HG03159 (cell line): Measurements from ENCODE around the gene ASPG.

Experiments used
- ATAC-seq: cut with Tn5 transposase; IDR thresholded peaks from one replicate; pipeline ENCODE4 v1.9.1; 2021; ENCODE audit warnings: mild to moderate bottlenecking, moderate library complexity; ENCODE audit not compliant: unreplicated experiment

Gene ASPG

GRCh38 chr14:104075530-104076151 lies 9.9 kb upstream of the ASPG start:
- ATAC-seq: no peak

DNA sequence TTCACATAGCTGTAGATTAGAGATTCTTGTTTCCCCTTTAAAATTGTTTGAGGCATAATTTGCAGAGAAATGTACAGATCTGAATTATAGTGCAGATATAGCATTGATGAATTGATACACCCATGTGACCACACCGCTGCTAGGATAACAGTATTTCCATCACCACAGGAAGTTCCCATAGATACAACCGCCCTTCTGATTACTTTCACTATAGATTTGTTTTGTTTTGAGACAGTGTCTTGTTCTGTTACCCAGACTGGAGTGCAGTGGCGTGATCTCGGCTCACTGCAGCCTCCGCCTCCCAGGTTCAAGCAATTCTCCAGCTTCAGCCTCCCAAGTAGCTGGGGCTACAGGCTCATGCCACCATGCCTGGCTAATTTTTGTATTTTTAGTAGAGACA lies 8.8 kb upstream of the ASPG start:
- ATAC-seq: no peak

- peak; percentile 90 for ATAC-seq
These were observed 7.5 kb upstream of the ASPG start for GRCh38 chr14:104078031-104078455.

GRCh38 chr14:104080376-104081260 lies 4.9 kb upstream of the ASPG start:
- no peak for ATAC-seq

- no peak for ATAC-seq
These were observed 4.2 kb upstream of the ASPG start for GRCh38 chr14:104081261-104081835.

- ATAC-seq: no peak
These were observed 3.5 kb upstream of the ASPG start for GRCh38 chr14:104081951-104082464.

GRCh38 chr14:104082807-104083206 lies 2.7 kb upstream of the ASPG start:
- no peak for ATAC-seq

- ATAC-seq: no peak
These were observed 1.1 kb upstream of the ASPG start for GRCh38 chr14:104084251-104085002.

- no peak for ATAC-seq
These were observed 345 bp downstream of the ASPG start for GRCh38 chr14:104085889-104086201.

- ATAC-seq: no peak
These were observed 735 bp downstream of the ASPG start for GRCh38 chr14:104086210-104086660.

DNA sequence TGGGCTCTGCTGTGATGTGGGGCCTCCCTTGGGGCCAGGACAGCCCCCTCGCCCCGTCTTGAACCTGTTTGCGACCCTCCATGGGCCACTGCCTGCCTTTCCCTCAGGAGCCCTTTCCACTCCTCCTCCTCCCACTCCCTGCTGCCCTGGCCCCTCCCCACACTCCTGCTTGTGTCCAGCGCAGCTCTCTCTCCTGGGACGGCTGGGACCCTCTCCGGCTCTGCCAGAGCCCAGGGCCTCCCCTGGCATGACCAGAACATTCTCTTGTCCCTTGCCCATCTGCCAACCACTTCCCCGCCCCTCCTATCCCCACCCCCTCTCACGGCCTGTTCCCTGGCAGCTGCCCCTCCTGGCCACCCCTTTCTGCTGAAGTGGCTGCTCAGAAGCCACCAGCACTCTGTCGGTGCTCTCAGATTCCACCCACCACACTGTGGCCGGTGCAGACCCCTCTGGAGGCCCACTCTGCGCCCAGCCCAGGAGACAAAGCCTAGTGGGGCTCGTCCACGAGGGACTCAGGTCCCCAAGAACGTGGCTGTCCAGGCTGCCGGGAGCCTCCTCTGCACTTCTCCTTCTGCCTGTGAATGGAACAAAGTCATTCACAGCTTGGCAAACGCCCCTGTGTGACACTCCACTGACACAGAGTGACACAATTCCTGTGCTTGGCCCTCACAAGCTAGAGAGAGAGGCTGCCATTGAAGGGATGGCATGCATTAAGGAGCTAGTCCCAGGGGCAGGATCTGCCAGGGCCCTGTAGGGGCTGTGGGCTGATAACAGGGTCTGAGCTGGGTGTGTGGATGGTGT lies 1.4 kb downstream of the ASPG start:
- no peak for ATAC-seq

- ATAC-seq: no peak
These were observed 2.0 kb downstream of the ASPG start for GRCh38 chr14:104087505-104087904.

DNA sequence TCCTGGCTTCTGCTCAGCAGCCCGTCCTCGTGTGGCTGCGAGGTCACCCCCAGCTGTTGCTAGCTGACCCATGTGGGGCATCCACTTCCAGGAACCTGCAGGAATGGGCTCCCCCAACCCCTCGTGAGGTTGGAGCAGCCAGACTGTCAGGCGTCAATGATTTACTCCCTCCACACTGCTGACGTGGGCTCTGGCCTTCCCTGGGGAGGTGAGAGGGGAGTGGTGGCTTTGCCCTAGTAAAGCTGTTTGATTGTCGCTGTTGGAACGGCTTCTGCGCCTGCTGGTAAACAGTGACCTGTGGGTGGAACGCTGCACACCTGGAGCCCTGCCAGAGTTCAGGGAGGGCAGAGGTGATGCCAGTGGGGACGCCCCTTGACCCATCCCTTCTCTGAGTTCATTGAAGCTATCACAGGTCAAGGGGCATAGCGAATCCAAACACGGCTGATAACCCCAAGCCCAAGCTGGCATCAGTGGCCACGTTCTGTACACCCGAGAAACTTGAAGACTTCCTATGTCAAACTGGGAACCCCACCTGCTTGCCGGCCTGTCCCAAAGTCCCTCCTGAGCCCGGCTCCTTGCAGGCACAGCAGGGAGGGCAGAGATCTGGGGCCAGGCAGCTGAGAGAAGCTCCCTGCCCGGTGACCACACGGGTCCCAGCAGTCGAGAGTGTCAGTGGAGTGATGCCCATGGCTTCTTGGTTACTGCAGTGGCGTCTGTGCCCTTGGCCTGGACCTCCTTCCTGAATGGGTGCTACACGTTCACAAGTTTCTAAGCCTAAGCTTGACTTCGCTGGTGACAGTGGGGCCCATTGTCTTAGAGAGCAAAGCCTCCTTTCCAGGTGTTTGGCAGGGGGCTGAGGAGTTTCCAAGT lies 2.7 kb downstream of the ASPG start:
- ATAC-seq: no peak

DNA sequence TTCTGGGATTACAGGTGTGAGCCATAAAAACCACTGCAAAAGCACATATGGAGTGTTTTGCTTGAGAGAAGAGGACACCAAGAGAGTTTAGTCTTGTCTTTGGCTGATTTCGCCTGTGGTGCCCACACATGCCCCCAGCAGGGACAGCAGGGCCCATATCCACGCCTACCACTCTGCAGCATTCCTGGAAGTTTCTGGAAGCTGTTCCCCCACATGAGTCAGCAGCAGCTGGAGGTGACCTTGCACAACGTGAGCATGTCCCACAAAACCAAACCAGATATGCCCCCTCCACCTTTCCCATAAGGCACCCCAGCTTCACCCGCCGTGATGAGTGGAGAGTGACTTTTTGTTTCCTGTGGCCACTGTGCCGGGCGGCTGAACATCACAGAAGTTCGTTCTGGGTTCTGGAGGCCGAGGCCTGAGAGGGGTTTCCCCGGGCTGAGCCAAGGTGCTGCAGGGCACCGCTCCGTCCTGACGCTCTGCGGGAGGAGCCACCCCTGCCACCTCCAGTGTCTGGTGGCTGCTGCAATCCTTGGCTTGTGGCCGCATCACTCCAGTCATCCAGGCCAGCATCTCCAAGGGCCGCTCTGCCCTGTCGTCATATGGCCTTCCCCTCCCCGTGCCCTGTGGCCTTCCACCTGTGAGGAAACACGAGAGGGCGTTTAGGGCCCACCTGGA lies 4.7 kb downstream of the ASPG start:
- no peak for ATAC-seq

DNA sequence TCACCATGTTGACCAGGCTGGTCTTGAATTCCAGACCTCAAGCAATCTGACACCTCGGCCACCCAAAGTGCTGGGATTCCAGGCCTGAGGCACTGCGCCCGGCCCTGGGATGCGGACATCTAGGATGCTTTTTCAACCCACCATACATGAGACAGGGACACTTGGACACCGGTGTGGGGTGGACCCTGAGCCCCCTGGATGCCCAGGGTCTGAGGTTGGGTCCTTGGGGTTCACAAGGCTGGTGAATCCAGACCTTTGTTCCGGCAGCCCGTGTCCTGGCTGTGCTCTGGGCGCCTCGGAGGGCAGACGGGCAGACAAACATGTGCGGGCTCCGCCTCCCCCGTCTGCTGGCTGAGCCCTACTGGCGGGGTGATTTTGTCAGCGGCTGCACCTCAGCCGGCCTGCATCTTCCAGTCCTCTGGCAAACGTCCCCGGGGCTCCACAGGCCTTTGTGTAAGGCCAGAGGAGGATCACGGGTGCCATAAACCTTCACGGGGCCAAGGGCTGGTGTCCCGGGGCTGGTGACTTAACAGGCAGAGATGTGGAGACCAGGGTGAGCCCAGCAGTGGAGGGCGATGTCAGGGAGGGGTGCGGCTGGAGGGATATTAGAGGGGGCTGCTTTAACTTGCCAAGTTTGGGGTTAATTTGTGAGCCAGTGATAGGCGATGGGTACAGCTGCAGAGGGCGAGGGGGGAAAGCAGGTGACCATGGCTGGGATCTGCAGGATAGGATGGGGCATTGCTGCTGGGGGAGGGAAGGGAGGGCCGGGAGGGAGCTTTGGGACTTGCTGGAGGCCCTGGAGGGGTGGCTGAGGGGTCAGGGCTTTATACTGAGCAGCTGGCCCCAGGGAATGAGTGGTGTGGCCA lies 5.8 kb downstream of the ASPG start:
- no peak for ATAC-seq

DNA sequence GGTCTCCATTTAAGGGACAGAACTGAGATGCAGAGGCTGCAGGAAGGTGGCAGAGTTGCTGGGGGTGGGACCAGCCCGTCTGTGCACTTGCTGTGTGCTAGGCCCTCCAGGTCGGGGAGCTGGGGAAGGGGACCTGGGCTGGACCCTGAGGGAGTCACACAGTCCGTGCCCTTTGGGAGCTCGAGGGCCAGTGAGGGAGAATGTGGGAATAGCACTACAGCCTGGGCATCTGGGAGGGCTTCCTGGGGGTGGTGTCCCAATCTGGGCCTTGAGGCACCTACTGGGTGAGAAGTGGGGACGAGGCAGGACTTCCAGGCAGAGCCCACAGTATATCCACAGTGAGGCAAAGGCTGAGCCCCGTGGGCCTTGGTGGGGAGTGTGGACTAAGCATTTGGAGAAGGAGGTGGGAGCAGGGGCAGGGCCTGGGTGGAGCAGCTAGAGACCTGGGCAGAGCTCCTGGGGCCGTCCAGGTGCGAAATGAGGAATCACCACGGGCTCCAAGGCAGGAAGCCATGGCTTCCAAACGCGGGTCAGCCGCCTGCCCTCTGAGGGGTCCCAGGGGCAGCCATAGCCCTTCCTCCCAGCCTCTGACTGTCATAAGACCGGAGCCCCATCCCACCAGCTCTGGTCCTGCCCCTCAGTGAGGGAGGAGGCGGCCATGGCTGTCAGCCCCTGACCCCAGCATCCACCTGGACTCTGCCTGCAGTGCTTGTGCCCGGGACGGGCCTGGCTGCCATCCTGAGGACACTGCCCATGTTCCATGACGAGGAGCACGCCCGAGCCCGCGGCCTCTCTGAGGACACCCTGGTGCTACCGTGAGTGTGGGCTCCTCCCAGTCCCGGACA lies 6.6 kb downstream of the ASPG start:
- ATAC-seq: no peak

- ATAC-seq: no peak
These were observed 7.4 kb downstream of the ASPG start for GRCh38 chr14:104092931-104093365.
